ENCODE results near the gene LHX8.
"Not testable (repeated sequence)": the region's sequence is repeated elsewhere in the genome, so short reads cannot be mapped to it uniquely, and the experiment has no call there.

The LHX8 gene

DNA sequence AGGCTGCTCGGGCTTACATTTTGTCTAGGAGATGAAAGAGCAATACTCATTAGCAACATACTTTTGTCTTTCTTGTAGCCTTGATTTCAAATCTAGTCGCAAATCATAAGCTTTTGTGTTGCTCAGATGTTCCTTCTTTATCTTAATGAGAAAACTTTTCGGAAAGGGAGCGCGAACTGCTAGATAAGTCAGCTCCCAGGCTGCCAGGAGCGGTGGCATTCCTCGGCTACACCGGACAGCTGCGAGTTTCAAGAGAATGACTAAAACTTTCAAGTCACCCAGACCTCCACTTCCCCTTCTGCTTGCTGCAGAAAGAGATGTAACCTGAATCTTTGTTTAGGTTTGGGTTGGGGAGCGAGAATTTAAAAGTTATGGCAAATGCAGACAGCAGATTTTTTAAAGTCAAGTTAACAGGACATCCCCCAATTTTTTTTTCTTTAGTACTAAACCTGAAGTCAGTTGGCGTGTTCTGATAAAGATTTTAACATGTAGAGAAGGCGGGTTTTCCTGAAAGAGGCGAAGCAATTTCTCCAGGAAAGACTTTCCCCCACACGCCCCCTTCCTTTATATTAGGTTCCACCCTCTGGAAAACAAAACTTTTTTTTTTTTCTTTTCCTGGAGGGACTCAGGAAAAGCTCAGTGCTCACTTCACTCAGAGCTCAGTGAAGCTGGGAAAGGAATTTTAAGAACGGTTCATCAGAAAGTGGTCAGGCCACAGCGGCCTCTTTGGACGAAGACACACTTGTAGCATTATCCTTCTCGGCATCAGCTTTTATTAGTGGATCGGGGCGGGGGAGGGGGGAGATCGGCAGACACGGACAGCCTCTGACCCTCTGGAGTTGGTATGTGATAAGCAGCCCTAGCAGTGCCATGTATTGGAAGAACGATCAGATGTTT is at the start of gene LHX8:
LHX8 (plus strand) TSS at position 639 of the 897 bp plus-strand sequence. CDS start 2,227 bp downstream, outside the sequence.
- Histone ChIP-seq H3K9me3 (replicated peaks in 1 of 11) (peaks cover 53 to 69% (median 63%) of the 10 kb centered on the region in 11 experiments), H3K27ac (no peak within 1 kb of the TSS), H3K9ac (no peak within 1 kb of the TSS), H3K4me3 (no peak within 1 kb of the TSS), H4K20me1 (no peaks in the 10 kb centered on the region), H3K4me2 (no peak within 1 kb of the TSS), H3K4me1 (no peaks in the 10 kb centered on the region), H3K36me3 (no peaks in the 10 kb centered on the region), H3K27me3 (peaks cover 0 to 5% (median 0%) of the 10 kb centered on the region in 11 experiments; a peak in 1 of 22 replicates)
- no peak for TF ChIP-seq Cebpa-rat (IDR thresholded peaks at IDR 0.05)

DNA sequence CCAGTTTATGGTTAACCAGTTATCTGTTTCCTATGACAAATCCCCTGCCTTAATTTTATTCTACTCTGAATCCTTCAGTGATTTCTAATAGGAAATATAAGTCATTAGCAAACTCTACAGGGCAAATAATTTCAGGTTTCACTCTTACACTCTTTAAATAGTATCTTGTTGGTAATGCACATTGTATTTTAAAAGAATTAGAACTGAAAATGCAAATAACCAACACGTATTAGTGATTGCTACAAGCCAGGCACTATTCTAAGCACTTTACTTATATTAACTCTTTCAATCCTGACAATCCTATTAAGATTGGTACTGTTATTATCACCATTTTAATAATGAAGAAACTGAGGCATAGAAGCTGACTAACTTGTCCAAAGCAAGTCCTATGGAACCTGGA is 48.3 kb upstream of the LHX8 start:
- Histone ChIP-seq H3K9ac (no peak overlapping the region), H3K27me3 (no peaks in the 10 kb centered on the region), H3K27ac (no peak overlapping the region), H3K36me3 (no peaks in the 10 kb centered on the region), H3K4me2 (no peak overlapping the region), H3K4me3 (no peak overlapping the region), H3K4me1 (no peaks in the 10 kb centered on the region), H4K20me1 (no peaks in the 10 kb centered on the region), H3K9me3 (replicated peaks in 1 of 11) (no peaks in the 10 kb centered on the region)
- TF ChIP-seq Cebpa-rat (IDR thresholded peaks at IDR 0.05) = no peak

DNA sequence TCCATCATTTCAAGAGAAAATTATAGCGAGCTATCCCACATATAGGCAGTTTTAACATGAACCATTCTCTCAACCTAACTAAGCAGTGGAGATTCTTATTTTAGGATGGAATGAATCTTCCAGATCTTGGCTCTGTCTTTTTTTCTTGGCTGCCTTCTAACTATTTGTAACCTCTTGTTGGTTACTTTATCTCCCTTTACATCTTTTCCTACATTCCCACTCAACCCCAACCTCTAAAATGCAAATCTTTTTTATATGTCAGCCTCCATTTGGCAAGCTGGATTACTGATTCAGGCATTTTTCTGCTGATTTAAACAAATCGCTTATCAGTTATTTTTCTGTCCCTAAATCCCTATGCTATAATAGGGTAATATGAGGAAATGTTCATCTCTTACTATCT is 46.9 kb upstream of the LHX8 start:
- Histone ChIP-seq H3K9ac (no peak overlapping the region), H3K36me3 (no peaks in the 10 kb centered on the region), H3K4me3 (no peak overlapping the region), H4K20me1 (no peaks in the 10 kb centered on the region), H3K4me1 (no peaks in the 10 kb centered on the region), H3K4me2 (no peak overlapping the region), H3K27ac (no peak overlapping the region), H3K9me3 (replicated peaks in 1 of 11) (no peaks in the 10 kb centered on the region), H3K27me3 (no peaks in the 10 kb centered on the region)
- no peak for TF ChIP-seq Cebpa-rat (IDR thresholded peaks at IDR 0.05)

DNA sequence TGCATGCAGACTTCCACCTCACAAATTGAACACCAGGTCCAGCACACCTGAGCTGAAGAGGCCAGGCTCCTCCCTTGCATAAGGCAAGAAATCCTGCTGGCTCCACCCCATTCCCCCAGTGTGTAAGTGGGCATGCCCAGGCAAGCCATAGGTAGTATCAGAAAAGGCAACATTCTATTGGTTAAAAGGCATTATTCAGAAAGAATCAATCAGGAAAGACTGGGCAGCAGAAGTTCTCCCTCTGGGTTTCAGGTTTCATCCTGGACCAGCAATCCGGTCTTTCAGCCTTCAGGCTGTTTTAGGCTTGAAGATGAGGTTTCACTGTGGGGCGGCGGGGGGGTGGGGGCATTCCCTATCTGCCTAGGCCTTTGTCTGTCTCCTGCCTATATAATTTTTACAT is 42.0 kb upstream of the LHX8 start:
- Histone ChIP-seq H3K4me2 (no peak overlapping the region), H3K27me3 (no peaks in the 10 kb centered on the region), H3K9ac (no peak overlapping the region), H3K4me3 (no peak overlapping the region), H4K20me1 (no peaks in the 10 kb centered on the region), H3K4me1 (no peaks in the 10 kb centered on the region), H3K9me3 (replicated peaks in 1 of 11) (no peaks in the 10 kb centered on the region), H3K36me3 (no peaks in the 10 kb centered on the region), H3K27ac (no peak overlapping the region)
- TF ChIP-seq Cebpa-rat (IDR thresholded peaks at IDR 0.05) = no peak

DNA sequence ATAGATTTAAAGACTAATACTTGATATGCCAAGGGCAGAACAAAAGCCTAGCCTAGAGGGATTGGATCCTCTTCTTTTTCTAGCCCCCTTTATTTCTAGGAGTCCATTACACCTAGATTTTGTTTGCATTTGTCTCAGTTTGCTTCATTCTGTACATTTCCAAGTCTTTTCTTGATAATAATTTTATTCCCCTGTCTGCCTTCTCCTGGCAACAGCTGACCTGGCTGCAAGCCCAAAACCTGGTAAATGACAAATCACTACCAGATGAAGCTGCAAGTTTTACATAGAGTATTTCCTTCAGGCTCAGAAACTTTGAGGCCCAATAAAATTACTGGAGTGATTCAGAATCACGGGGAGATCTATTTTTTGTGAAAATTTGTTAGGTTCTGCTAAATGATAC is 36.5 kb upstream of the LHX8 start:
- Histone ChIP-seq H3K4me2 (no peak overlapping the region), H3K9me3 (replicated peaks in 1 of 11) (no peaks in the 10 kb centered on the region), H3K36me3 (no peaks in the 10 kb centered on the region), H3K9ac (no peak overlapping the region), H3K27ac (no peak overlapping the region), H3K4me3 (no peak overlapping the region), H3K27me3 (no peaks in the 10 kb centered on the region), H3K4me1 (no peaks in the 10 kb centered on the region), H4K20me1 (no peaks in the 10 kb centered on the region)
- no peak for TF ChIP-seq Cebpa-rat (IDR thresholded peaks at IDR 0.05)

DNA sequence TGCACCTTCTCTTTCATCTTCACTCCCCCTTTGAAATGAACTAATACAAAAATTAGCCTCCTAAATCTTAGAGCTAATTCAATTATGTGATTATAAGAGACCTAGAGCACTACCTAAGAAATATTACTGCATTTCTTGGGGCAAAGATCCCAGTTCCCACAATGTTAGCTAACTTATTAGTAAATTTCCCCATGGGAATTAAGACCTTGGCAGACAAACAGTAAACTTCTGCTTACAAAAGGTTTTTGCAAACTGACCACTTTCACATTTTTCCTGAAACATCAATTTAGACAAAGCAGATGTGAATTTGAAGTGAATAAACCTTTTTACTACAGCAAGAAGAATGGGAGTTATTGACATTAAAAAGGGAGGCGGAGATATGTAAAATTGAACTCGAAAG is 34.6 kb upstream of the LHX8 start:
- H3K27me3 ChIP-seq = no peaks in the 10 kb centered on the region
- no peak overlapping the region for H3K27ac ChIP-seq
- no peaks in the 10 kb centered on the region for H4K20me1 ChIP-seq
- no peak overlapping the region for H3K4me3 ChIP-seq
- no peak for TF ChIP-seq Cebpa-rat (IDR thresholded peaks at IDR 0.05)
- no peaks in the 10 kb centered on the region for H3K4me1 ChIP-seq
- H3K4me2 ChIP-seq = no peak overlapping the region
- H3K9ac ChIP-seq = no peak overlapping the region
- H3K36me3 ChIP-seq = no peaks in the 10 kb centered on the region
- H3K9me3 ChIP-seq (replicated peaks in 1 of 11) = no peaks in the 10 kb centered on the region

DNA sequence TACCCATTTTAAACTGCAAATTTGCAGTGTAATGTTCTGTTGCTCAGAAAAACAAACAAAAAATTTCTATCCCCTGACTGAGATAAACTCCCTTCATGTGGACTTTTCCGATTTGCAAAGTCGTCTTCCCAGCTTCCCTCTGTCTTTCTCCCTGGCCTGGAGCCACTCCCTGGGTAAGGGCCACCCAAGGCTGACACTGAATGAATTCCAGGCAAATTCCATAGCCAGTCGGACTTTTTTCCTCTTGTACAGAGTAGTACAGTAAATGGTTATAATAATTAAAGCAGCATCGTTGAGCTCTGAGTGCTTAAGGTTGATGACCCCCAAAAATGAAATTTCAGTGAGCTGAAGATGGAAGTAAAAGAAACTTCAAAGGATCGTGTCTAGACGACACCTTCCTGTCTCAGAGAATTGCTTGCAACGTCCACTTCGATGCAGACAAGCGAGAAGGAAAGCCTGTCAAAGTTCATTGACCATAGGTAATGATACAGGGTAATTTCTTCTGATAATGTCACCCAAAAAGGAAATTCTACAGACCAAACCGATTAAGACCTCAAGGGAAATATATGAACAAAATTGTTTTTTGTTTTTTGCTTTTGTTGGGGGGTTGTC is 33.6 kb upstream of the LHX8 start:
- Histone ChIP-seq H3K27me3 (no peaks in the 10 kb centered on the region), H3K9me3 (replicated peaks in 1 of 11) (no peaks in the 10 kb centered on the region), H4K20me1 (no peaks in the 10 kb centered on the region), H3K9ac (no peak overlapping the region), H3K4me1 (no peaks in the 10 kb centered on the region), H3K36me3 (no peaks in the 10 kb centered on the region), H3K4me3 (no peak overlapping the region), H3K27ac (no peak overlapping the region), H3K4me2 (no peak overlapping the region)
- TF ChIP-seq Cebpa-rat (IDR thresholded peaks at IDR 0.05) = no peak

DNA sequence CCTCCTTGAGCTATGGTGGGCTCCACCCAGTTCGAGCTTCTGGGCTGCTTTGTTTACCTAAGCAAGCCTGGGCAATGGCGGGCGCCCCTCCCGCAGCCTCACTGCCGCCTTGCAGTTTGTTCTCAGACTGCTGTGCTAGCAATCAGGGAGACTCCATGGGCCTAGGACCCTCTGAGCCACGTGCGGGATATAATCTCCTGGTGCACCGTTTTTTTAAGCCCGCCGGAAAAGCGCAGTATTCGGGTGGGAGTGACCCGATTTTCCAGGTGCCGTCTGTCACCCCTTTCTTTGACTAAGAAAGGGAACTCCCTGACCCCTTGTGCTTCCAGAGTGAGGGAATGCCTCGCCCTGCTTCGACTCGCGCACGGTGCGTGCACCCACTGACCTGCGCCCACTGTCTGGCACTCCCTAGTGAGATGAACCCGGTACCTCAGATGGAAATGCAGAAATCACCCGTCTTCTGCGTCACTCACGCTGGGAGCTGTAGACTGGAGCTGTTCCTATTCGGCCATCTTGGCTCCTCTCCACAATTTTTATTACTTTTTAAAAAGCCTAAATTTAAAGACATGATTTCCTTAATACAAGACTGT is 21.7 kb upstream of the LHX8 start:
- not testable (repeated sequence) for H3K27me3 ChIP-seq; H3K9me3 ChIP-seq (replicated peaks in 1 of 11); H3K4me1 ChIP-seq; H3K27ac ChIP-seq; H3K36me3 ChIP-seq; H3K9ac ChIP-seq; H3K4me3 ChIP-seq; H4K20me1 ChIP-seq; H3K4me2 ChIP-seq

DNA sequence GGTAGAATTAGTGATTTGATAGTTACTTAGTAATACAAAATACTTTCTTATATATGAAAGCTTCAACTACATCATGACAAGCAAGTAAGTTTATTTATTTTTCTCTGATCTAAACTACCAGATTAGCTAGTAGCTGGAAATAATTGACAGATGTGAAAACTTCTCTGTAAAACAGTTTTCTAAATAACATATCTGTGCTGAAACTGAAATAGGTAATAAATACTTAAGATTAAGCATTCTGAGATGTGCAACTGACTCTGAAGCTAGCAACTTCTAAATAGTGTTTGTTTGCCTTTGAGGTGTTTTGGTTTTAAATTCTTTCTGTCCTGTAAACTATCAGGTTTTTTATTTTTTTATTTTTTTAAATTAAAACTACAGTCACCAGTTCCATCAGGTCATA is 18.5 kb upstream of the LHX8 start:
- Histone ChIP-seq H3K9ac (no peak overlapping the region), H4K20me1 (no peaks in the 10 kb centered on the region), H3K27me3 (no peaks in the 10 kb centered on the region), H3K9me3 (replicated peaks in 1 of 11) (no peaks in the 10 kb centered on the region), H3K4me1 (no peaks in the 10 kb centered on the region), H3K36me3 (no peaks in the 10 kb centered on the region), H3K27ac (no peak overlapping the region), H3K4me2 (no peak overlapping the region), H3K4me3 (no peak overlapping the region)
- no peak for TF ChIP-seq Cebpa-rat (IDR thresholded peaks at IDR 0.05)

DNA sequence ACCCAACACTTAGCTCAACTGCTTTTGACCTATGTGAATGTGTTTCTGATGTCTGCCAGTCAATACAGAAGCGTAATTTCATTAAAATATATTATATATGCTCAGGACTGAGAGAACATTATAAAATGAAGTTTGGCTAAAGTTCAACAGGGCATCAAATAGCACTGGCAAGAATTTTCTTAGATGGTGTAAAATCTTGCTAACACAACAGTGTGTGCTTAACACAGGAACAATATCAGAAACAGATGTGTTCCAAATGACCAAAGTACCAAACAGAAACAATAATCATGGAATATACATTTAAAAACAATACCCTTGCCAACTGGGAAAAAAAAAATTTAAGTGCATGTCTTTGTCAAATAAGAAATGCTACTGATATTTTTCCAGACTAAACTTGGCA is 10.4 kb upstream of the LHX8 start:
- Histone ChIP-seq H3K27me3 (no peaks in the 10 kb centered on the region), H3K9me3 (replicated peaks in 1 of 11) (peaks cover 0 to 16% (median 6%) of the 10 kb centered on the region in 11 experiments; a peak in 10 of 22 replicates), H4K20me1 (no peaks in the 10 kb centered on the region), H3K27ac (no peak overlapping the region), H3K4me2 (no peak overlapping the region), H3K36me3 (no peaks in the 10 kb centered on the region), H3K4me1 (no peaks in the 10 kb centered on the region), H3K4me3 (no peak overlapping the region), H3K9ac (no peak overlapping the region)
- no peak for TF ChIP-seq Cebpa-rat (IDR thresholded peaks at IDR 0.05)
